Stimulated activated CD8-positive, alpha-beta memory T cell treated with anti-CD3 and anti-CD28 coated beads, Interleukin-12 subunit alpha, Interleukin-12 subunit beta, amount 100 ng/mL, for 4 hours (primary cell): ENCODE results near the gene GRB2.
"Not testable (repeated sequence)": the region's sequence is repeated elsewhere in the genome, so short reads cannot be mapped to it uniquely, and the experiment has no call there.

Experiments used
- DNase-seq: peaks from one replicate; pipeline ENCODE4 v3.0.0-alpha.2; 2020; ENCODE audit warnings: low read depth

GRB2 gene

GRCh38 chr17:75318211-75318610 lies 87.3 kb downstream of the GRB2 start:
- DNase-seq: no peak

GRCh38 chr17:75317671-75318070 lies 87.8 kb downstream of the GRB2 start:
- DNase-seq: no peak

- no peak for DNase-seq
Observed at GRCh38 chr17:75316253-75316652, 89.2 kb downstream of the GRB2 start.

- DNase-seq: no peak
Observed at GRCh38 chr17:75315541-75316243, 89.8 kb downstream of the GRB2 start.

- DNase-seq: no peak
Observed at GRCh38 chr17:75313941-75314551, 91.4 kb downstream of the GRB2 start.

- no peak for DNase-seq
Observed at GRCh38 chr17:75308732-75309629, 96.5 kb downstream of the GRB2 start.

GRCh38 chr17:75307957-75308731 lies 97.3 kb downstream of the GRB2 start:
- DNase-seq: no peak

GRCh38 chr17:75301502-75302206 lies 103.8 kb downstream of the GRB2 start:
- DNase-seq: no peak

- DNase-seq: no peak
Observed at GRCh38 chr17:75301049-75301448, 104.4 kb downstream of the GRB2 start.

- DNase-seq: no peak
Observed at GRCh38 chr17:75300280-75300679, 105.2 kb downstream of the GRB2 start.

GRCh38 chr17:75295201-75296158 lies 110.0 kb downstream of the GRB2 start:
- no peak for DNase-seq

- DNase-seq: not testable (repeated sequence)
Observed at GRCh38 chr17:75292810-75293448, 112.5 kb downstream of the GRB2 start.

- DNase-seq: peak; percentile 49
Observed at GRCh38 chr17:75289832-75290337, 115.6 kb downstream of the GRB2 start.

GRCh38 chr17:75289115-75289831 lies 116.2 kb downstream of the GRB2 start, which contains the start of gene SLC25A19:
Gene SLC25A19, minus strand, starts transcription at chr17:75289433. Its CDS starts 2,669 bp downstream, at chr17:75286764.
- DNase-seq: peak; percentile 91

GRCh38 chr17:75288770-75289114 lies 116.7 kb downstream of the GRB2 start:
- DNase-seq: no peak

- DNase-seq: no peak
Observed at GRCh38 chr17:75288359-75288758, 117.1 kb downstream of the GRB2 start.

- DNase-seq: no peak
Observed at GRCh38 chr17:75287221-75287620, 118.3 kb downstream of the GRB2 start.

- DNase-seq: no peak
Observed at GRCh38 chr17:75285123-75285522, 120.4 kb downstream of the GRB2 start.

GRCh38 chr17:75280189-75280588 lies 125.3 kb downstream of the GRB2 start:
- not testable (repeated sequence) for DNase-seq
